ENCODE measurements around the gene ZACN. TPM values are rescaled to one million over a fixed set of nuclear protein-coding genes. Genes with fewer than 3 reads are reported as not detected.
A peak's percentile ranks its signal among the peaks of the same experiment; 100 is the strongest.
"Not testable (repeated sequence)": the region's sequence is repeated elsewhere in the genome, so short reads cannot be mapped to it uniquely, and the experiment has no call there.

ZACN gene
- total and polyA plus RNA-seq, 2 experiments from 2014 or later: 21.2 TPM; not detected in 1

DNA sequence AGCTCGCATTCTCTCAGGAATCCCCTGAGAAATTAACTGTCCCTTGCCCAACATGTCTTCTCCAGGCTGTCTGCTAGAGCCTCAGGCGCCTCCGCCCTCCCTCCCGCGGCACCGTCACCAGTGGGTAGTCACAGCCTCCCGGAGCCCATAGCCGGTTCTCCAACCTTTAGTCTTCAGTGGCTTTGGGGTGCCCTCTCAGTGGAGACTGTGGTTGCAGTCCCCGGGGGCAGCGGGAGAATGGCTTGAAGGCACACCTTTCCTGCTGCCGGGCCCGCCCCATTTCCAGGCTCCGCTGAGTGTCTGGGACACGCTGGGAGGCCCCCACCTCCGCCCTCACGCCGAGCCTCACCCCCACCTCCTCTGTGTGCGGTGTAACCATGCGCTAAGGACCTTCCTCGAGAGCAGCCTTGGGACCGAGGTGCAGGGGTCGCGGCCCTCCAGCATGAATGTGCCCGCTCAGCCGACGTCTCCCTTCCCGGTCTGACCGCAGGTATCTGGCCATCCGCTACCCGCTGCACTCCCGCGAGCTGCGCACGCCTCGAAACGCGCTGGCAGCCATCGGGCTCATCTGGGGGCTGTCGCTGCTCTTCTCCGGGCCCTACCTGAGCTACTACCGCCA is 2.7 kb upstream of the ZACN start:
- 10% methylated on average over 38 of the region's 41 CpGs for WGBS (ENCODE audit: low lambda C conversion rate, missing lambda C conversion rate)
- Histone ChIP-seq H3K36me3 (replicated peaks; ENCODE audit: insufficient read depth, low read depth) (no peaks in the 10 kb centered on the region), H2AFZ (no peak overlapping the region), H3K9me3 (ENCODE audit: low read depth) (no peaks in the 10 kb centered on the region), H3K79me2 (peaks cover 10% of the 10 kb centered on the region), H3K4me2 (peak overlapping the region; percentile 25), H4K20me1 (ENCODE audit: insufficient read depth, poor library complexity, severe bottlenecking) (peaks cover 2% of the 10 kb centered on the region), H3K4me1 (ENCODE audit: insufficient read depth) (peaks cover 25% of the 10 kb centered on the region), H3K9me2 (replicated peaks; ENCODE audit: insufficient read depth) (no peaks in the 10 kb centered on the region), H3K27ac (no peak overlapping the region), H3K4me3 (no peak overlapping the region), H3K27me3 (peaks cover 70% of the 10 kb centered on the region)
- no peak for DNase-seq (ENCODE audit: low spot score)
- TF ChIP-seq EZH2 (IDR thresholded peaks at IDR 0.05; ENCODE audit: borderline replicate concordance): no peak
- TF ChIP-seq EZH2phosphoT487 (IDR thresholded peaks at IDR 0.05; ENCODE audit: low read depth, severe bottlenecking, unreplicated experiment): peak; percentile 14

- H2AFZ ChIP-seq: no peak overlapping the region
- no peaks in the 10 kb centered on the region for H3K9me3 ChIP-seq (ENCODE audit: low read depth)
- H4K20me1 ChIP-seq (ENCODE audit: insufficient read depth, poor library complexity, severe bottlenecking): no peaks in the 10 kb centered on the region
- H3K27ac ChIP-seq: no peak overlapping the region
- no peaks in the 10 kb centered on the region for H3K9me2 ChIP-seq (replicated peaks; ENCODE audit: insufficient read depth)
- peak overlapping the region; percentile 25 for H3K4me2 ChIP-seq
- H3K79me2 ChIP-seq: peaks cover 3% of the 10 kb centered on the region
- peaks cover 21% of the 10 kb centered on the region for H3K4me1 ChIP-seq (ENCODE audit: insufficient read depth)
- DNase-seq (ENCODE audit: low spot score): no peak
- TF ChIP-seq, protein P1, sequence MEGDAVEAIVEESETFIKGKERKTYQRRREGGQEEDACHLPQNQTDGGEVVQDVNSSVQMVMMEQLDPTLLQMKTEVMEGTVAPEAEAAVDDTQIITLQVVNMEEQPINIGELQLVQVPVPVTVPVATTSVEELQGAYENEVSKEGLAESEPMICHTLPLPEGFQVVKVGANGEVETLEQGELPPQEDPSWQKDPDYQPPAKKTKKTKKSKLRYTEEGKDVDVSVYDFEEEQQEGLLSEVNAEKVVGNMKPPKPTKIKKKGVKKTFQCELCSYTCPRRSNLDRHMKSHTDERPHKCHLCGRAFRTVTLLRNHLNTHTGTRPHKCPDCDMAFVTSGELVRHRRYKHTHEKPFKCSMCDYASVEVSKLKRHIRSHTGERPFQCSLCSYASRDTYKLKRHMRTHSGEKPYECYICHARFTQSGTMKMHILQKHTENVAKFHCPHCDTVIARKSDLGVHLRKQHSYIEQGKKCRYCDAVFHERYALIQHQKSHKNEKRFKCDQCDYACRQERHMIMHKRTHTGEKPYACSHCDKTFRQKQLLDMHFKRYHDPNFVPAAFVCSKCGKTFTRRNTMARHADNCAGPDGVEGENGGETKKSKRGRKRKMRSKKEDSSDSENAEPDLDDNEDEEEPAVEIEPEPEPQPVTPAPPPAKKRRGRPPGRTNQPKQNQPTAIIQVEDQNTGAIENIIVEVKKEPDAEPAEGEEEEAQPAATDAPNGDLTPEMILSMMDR (IDR thresholded peaks at IDR 0.05; ENCODE audit: poor library complexity): no peak
- peak; percentile 74 for TF ChIP-seq EZH2 (IDR thresholded peaks at IDR 0.05; ENCODE audit: borderline replicate concordance)
- no peak for TF ChIP-seq EZH2phosphoT487 (IDR thresholded peaks at IDR 0.05; ENCODE audit: low read depth, severe bottlenecking, unreplicated experiment)
- H3K4me3 ChIP-seq: no peak overlapping the region
- H3K36me3 ChIP-seq (replicated peaks; ENCODE audit: insufficient read depth, low read depth): no peaks in the 10 kb centered on the region
- peaks cover 70% of the 10 kb centered on the region for H3K27me3 ChIP-seq
- WGBS (ENCODE audit: low lambda C conversion rate, missing lambda C conversion rate): 16% methylated on average over 82 of the region's 82 CpGs
Observed at GRCh38 chr17:76076765-76077583, 2.0 kb upstream of the ZACN start.

- Histone ChIP-seq H2AFZ (no peak overlapping the region), H3K27me3 (peaks cover 70% of the 10 kb centered on the region), H3K27ac (no peak overlapping the region), H3K4me3 (no peak overlapping the region), H3K9me3 (ENCODE audit: low read depth) (no peaks in the 10 kb centered on the region), H3K79me2 (no peaks in the 10 kb centered on the region), H3K9me2 (replicated peaks; ENCODE audit: insufficient read depth) (no peaks in the 10 kb centered on the region), H3K4me2 (no peak overlapping the region), H4K20me1 (ENCODE audit: insufficient read depth, poor library complexity, severe bottlenecking) (no peaks in the 10 kb centered on the region), H3K4me1 (ENCODE audit: insufficient read depth) (peaks cover 21% of the 10 kb centered on the region), H3K36me3 (replicated peaks; ENCODE audit: insufficient read depth, low read depth) (no peaks in the 10 kb centered on the region)
- no peak for DNase-seq (ENCODE audit: low spot score)
- 42% methylated on average over 12 of the region's 12 CpGs for WGBS (ENCODE audit: low lambda C conversion rate, missing lambda C conversion rate)
- no peak for TF ChIP-seq EZH2phosphoT487 (IDR thresholded peaks at IDR 0.05; ENCODE audit: low read depth, severe bottlenecking, unreplicated experiment)
- TF ChIP-seq, protein P1 (IDR thresholded peaks at IDR 0.05; ENCODE audit: poor library complexity): no peak
- no peak for TF ChIP-seq EZH2 (IDR thresholded peaks at IDR 0.05; ENCODE audit: borderline replicate concordance)
Observed at GRCh38 chr17:76077584-76078110, 1.3 kb upstream of the ZACN start.

- H3K79me2 ChIP-seq; H3K36me3 ChIP-seq (replicated peaks; ENCODE audit: insufficient read depth, low read depth); H3K9me2 ChIP-seq (replicated peaks; ENCODE audit: insufficient read depth); H3K4me3 ChIP-seq; H4K20me1 ChIP-seq (ENCODE audit: insufficient read depth, poor library complexity, severe bottlenecking); H3K4me2 ChIP-seq; H3K9me3 ChIP-seq (ENCODE audit: low read depth); DNase-seq (ENCODE audit: low spot score); H2AFZ ChIP-seq; H3K27ac ChIP-seq: not testable (repeated sequence)
- peaks cover 69% of the 10 kb centered on the region for H3K27me3 ChIP-seq
- WGBS (ENCODE audit: low lambda C conversion rate, missing lambda C conversion rate): 77% methylated on average over 5 of the region's 5 CpGs
- H3K4me1 ChIP-seq (ENCODE audit: insufficient read depth): peaks cover 21% of the 10 kb centered on the region
Observed at GRCh38 chr17:76078370-76078769, 612 bp upstream of the ZACN start.

Data from hepatocyte (in vitro differentiated cells).